GM19238 (cell line): Measurements from ENCODE around the gene USP40.

Experiments used
- DNase-seq: peaks from one replicate; pipeline ENCODE4 v3.0.0; 2011; ENCODE audit warnings: low spot score; ENCODE audit not compliant: insufficient read length

The USP40 gene

DNA sequence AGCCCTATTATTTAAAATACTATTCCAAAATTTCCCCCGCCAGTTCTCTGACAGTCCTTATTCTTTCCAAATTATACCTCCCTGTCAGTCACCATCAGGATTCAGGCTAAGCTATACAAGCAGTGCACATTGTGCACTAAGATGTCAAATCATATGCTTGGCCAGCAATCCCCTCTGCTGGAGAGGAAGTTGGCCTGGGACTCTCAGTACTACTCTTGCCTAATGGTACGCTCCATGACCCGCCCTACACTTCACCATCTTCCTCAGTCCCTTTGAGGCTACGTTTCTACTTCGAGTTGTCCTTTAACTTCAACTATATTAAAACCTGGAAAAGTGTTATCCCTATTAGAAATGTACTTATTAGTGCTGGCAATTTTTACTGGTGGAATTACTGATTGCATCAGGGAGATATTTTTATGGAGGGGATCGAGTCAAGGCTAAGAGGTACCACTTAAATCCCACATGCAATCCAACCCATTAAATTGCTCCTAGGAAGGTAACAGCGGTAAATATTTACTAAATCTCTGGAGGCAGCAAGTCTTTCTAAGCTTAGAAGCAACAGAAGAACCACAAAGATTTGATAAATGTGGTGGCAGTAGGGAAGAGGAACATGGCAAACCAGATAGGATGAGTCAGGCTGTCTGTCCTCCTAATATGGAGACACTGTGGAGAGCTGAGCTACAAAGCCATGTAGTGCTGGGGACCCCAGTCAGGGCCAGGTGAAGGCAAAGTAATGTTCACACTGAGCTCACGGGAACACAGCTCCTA lies 2.7 kb downstream of the USP40 start:
- DNase-seq = no peak

DNA sequence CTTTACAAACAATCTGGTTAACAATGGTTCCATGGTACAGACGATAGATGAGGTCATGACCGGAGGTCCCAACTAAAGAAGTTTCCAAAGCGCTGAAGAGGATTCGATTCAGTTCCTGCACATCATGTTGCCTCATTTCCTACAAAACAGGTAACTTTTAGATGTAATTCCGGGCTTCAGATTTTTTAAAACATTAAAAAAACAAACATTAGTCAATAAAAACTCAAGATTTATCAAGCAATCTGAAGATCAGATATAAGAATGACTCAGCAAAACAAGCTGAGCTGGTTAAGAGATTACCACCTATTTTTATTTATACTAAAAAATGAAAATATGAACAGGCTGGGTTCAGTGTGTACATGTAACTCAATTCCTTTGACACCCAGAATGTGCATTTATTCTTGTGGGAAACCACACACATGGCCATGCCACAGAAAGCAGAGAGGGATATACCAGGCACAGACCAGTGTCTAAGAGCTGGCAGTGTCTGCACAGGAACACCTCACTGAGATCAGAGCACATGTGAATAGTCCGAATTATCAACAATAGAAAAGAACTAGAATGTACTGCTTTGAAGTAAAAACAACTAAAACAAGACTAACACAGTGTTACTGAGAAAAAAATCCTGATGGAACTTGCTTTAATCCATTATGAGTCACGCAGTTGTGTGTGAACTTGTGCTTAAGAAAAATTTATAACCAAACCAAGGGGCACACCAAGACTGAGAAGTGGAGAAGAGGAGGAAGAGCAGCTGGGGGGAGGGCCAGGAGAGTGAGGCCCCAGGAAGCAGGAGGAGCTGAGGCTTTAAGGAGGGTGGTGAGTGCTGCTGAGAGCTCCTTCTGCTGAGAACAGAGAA lies 9.5 kb downstream of the USP40 start:
- no peak for DNase-seq

DNA sequence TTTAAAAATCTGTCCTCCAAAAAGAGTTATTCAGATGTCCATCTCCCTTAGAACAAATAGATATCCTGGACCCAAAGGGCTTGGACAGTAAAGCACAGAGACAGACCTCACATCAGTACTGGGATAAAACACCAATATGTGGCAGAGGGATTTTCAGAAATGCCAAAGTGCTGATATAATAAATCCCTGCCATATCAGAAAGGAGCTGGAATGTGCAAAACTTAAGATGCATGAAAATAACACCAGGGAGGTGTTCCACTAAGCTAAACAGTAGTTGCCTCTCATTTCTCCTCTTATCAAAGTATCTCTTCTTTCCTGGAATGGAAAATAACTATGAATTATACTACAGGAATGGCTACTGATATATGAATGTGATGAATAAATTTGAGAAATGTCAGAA lies 13.2 kb downstream of the USP40 start:
- DNase-seq = no peak

DNA sequence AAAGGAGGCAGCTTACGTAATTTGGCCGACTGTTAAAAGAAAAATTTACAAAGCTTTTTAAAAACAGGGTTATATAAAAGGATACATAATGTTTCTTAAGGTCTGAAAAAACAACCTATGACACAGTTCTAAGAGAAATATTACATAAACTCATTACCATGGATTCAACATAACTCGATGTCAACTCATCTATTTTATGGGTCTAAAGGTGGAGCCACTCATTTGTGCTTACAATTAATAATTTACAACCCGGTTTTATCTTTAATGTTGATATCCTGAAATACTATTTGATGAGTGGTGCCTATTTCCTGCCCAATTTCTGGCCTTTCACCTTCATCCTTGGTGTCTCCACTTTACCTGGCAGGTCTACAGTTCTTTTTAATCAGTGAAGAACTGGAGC lies 15.1 kb downstream of the USP40 start:
- DNase-seq = no peak

DNA sequence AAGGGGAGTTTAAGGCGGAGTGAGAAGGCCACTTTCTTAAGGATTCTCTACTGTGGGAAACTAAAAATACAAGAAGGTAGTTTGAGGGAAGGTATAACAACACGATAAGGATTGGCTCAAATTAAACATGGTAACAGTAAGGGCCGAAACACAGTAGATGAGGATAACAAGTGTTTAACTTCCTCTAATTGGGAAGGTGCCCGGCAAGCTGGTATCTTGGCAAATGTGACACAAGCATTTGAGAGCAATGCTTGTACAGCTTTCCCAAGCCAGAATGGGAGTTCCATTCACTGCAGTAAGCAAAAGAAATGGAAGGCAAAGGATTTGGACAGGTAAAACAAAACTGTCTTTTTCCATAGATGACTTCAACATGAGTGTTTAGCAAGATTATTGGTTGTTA lies 19.8 kb downstream of the USP40 start:
- no peak for DNase-seq

DNA sequence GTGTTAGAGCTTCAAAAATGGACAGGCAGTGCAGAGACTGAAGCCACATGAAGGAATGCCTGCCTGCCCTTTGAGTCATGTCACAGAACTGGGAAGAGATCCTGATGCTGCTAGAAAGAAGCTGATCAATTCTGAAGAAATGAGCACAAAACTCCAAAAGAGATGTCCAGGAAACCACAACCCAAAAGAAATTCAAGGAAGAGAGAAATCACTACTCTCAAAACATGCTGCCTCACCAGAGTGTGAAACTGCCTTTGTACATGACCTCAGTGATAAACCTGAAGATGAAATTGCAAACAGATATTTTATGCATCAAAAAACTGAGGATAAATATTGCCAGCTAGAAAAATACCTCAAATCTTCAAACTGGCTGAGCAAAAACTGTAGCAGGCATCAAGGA lies 20.5 kb downstream of the USP40 start:
- DNase-seq = no peak

DNA sequence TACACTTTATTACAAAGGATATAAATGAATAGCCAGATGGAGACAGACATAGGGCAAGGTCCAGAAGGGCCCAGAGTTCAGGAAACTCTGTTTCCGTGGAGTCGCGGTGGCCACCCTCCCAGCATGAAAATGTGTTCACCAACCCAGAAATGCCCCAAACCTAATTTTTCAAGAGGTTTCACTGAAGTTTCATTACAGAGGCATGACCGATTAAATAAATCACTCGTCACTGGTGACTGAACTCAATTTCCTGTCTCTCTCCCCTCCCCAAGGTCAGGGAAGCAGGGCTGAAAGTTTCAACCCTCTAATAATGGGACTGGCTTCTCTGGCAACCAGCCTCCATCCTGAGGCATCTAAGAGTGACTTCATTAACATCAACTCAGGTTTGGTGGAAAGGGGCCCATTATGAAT lies 22.4 kb downstream of the USP40 start:
- DNase-seq = no peak

DNA sequence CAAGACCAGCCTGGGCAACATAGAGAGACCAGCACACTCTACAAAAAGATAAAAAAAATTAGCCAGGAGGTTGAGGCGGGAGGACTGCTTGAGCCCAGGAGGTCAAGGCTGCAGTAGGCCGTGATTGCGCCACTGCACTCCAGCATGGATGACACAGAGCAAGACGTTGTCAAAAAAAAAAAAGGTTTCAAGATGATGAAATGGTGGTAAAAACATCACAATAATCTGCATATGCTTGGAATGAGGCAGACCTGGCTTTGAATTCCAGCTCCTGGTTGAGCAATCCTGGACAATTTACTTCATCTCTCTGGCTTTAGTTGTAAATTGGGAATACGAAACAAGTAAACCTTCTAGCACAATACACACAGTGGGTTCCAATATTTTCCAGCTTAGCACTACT lies 24.1 kb downstream of the USP40 start:
- DNase-seq = no peak

DNA sequence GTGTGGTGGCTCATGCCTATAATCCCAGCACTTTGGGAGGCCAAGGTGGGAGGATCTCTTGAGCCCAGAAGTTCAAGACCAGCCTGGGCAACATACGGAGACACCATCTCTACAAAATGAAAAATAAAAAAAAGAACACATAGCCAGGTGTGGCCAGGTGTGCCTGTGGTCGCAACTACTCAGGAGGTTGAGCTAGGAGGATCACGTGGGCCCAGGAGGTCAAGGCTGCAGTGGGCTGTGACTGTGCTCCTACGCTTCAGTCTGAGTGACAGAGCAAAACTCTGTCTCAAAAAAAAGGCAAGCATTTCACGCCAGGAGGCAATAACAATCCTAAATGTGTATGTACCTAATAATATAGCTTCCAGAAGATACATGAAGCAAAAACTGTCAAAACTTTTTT lies 27.8 kb downstream of the USP40 start:
- no peak for DNase-seq

DNA sequence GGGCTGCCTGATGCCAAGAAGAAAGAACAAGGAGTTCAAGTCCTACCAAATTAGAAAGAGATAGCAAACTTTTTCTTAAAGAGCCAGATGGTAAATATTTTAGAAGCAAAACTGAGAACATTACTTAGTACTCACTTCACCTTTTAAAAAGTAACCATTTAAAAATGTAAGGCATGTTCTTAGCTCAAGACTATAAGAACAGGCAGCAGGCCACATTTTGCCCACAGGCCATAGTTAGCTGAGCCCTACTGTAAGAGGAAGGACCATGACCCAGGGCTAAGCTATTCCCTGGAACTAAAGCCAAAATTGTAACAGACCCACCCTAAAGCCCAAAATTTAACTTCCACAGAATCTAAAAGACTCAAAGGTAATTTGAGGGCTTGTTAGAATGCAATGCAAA lies 31.3 kb downstream of the USP40 start:
- DNase-seq = no peak

DNA sequence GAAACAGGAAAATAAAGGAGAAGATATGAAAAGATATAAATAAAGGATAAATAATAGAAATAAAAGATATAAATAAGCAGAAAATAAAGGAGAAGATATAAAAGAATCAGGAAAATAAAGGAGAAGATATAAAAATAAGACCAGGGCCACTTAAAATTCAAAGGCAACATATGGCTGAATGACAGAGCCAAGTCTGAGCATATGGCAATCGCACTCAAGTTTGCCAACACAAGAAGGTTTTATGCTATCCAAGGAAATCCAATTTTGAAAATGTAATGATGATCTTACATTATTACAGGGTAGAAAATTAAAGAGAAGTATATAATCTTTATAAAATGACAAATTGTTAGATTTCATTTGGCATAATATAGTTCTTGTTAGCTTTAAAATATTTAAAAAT lies 33.6 kb downstream of the USP40 start:
- no peak for DNase-seq

DNA sequence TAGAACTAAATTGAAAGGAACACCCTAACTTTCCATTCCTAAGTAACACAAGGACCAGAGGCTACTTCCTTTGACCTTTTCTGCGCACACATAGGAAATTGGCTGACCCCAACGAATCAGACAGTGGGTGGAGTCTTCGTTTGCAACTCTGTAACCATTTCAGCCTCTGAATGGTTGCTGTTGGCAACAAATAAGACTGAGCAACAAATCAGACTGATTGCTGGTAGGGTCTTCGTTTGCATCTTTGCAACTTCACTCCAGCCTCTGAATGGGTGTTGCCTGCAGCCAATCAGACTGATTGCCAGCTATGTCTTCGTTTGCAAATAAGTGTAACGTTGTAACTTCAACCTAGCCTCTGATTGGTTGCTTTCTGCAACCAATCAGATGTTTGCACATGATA lies 34.6 kb downstream of the USP40 start:
- no peak for DNase-seq

DNA sequence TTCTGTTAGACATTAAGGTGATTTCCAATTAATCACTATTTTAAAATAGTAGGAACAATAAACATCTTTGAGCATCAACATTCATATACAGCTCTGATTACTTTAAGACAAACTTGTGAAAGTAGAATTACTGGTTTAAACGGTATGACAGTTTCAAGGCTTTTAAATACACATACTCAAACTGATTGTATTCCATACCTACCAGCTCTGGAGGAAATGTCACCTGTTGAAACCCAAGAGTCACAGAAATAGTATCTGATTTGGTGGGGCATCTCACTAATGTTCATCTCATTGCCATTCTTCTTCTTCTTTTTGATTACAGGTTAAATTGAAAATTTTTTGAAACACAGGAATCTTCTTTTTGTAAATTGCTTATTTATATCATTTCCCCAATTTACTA lies 36.2 kb downstream of the USP40 start:
- DNase-seq = no peak

DNA sequence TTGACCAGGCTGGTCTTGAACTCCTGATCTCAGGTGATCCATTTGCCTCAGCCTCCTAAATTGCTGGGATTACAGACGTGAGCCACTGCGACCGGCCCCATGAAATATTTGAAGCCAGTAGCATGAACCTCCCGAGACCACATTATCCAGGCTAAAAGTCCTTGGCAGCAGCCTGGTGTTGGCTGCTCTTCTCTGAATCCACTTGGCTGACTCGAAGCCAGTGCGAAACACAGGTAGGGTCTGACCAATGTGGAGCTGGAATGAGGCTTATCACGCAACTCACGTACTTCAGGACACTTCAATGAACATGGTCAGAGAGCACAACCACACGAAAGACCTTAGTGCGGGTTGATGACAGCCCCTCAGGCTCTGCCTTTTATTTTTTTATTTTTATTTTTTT lies 38.4 kb downstream of the USP40 start:
- DNase-seq = no peak

DNA sequence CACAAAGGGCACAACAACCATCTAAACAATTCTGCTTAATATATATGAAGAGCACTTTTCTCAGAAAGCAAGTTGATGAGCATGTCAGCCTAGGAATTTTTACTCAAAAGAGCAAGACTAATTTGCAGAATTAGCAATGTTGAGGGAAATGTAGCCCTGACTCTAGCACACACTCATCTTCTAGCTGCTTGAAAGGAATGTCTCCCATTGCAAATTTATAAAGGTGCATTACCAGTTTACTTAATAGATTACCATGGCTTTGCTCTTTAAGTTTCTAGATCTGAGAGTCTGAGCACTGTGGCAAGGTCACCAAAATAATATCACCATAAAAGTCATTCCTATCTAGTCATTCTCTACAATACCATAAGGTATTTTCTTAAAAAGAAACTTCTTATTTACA lies 40.8 kb downstream of the USP40 start:
- DNase-seq = no peak

DNA sequence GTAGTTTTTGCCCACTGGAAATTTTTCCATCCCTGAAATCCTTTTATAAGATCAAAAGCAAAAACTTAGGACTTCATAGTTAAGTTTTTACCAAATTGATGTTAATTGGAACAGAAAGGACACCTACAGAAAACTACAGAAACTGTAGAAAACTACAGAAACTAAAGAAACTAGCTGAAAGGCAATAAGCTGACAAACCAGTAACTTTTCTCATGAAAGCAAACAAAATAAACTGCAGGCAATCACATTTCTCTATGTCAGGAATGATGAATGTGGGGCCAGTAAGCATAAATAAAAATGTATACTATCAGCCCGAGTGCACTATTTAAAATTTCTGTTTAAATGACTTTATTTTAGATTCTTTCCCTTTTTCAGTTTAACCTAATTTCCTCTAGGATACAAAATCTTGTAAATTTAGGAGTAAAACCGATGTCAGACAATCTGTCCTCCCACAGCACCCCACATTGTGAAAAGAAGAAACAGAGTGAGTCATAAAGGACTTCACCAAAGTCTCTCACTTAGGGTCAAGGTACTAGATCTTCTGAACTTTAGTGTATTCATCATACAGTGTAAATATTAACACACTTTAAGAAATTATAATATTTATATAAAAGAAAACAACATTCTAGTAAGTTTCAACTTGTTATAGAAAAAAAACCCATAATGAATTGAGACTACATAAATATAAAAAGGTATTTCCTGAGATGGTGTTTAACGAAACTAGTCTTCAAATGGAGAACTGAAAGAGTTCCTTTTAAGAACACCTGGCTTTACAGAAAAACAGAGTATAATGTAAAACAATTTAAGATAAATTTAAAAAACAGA lies 46.6 kb downstream of the USP40 start:
- no peak for DNase-seq

DNA sequence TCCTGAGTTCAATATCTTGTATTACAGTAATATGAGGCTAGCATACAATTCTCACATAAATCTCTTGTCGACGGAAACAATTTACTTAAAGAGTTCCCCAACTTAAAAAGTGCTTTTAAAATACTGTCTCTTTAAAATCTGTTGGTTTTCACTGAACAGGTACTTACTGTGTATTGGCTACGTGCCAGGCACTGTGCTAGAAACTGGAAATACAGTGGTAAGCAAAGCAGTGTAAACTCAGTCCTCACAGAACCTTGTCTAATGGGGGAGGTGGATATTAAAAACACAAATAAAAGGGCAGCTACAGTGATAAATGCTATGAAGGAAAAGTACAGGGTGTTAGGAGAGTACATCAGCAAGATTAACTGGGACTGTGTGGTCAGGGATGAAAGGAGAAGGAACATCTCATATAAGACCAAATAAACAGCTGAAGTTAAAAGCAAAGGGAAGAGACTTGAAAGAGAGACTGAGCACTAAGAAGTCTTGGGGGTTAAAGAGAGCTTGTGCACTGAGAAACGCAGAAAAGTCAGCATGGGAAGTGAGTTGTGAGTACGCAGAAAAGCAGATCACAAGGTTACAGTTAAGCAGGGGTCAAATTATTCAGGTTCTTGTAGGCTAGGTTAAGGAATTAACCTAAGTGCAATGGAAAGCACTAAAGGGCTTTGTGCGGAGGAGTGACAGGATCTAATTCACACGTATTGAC lies 52.5 kb downstream of the USP40 start:
- DNase-seq = no peak

DNA sequence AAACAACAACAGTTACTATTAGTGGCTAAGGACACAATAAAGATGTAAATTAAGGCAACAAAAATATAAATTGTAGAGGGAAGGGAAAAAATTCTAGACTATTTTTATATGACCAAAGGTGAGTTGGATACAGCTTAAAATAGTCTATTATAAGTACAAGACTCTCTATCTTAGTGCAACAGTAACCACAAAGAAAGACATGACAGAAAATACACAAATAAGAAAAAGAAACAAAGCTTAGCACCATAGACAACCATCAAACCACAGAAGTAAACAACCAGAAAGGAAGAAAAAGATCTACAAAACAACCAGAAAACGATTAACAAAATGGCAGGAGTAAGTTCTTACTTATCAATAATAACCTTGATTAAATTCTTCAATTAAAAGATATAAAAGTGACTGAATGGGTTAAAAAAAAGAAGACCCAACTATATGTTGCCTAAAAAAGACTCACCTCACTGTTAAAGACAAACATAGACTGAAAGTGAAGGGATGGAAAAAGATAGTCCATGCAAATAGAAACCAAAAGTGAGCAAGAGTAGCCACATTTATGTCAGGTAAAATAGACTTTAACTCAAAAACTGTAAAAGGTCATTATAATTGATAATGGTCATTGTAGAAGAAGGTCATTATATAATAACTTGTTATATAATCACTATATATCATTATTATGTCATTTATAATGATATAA lies 62.5 kb downstream of the USP40 start:
- no peak for DNase-seq

DNA sequence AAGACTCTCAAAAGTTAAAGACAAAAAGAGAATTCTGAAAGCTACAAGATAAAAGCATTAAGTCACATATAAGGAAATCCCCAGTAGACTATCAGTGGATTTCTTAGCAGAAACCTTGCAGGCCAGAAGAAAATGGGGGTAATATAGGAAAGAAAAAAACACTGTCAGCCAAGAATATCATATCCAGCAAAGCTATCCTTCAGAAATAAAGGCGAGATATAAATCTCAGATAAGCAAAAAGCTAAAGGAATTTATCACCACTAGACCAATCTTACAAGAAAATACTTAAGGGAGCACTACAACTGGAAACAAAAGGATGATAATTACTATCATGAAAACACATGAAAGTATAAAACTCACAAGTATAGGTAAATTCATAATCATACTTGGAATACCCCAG lies 63.1 kb downstream of the USP40 start:
- DNase-seq = no peak

DNA sequence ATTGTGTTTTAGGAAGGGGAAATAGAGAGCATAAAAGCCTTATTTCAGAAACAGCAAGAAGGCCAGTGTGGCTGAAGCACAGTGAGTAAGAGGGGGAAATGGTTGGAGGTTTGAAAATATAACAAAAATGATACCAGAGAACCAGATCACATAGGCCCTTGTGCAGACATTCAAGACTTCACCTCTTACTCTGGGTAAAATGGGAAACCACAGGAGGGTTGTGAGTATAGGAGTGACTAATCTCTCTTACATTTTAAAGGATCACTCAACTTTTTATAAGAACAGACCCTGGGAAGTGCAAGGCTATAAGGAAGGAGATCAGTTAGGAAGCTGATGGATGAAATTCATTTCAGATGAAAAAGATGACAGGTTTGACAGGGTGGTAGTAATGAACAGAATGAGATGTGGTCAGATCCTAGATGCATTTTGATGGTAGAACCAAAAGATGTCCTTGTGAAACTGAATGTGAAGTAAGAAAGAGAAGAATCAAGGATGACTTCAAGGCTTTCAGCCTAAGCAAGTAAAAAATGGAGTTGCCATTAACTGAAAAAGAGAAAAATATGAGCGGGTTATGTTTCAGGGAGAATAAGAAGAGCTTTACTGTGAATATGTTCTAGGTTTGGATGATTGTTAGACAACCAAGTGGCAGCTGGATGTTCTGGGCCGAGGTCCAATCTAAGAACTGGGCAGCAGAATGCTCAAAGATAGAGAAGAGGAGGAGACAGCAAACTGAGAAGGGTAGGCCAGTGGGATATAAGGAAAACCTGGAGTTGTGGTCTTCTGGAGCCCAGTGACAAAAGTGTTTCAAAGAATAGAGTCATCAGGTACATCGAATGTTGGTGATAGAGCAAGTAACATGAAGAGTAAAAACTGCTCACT lies 65.1 kb downstream of the USP40 start:
- no peak for DNase-seq
